Mesothelial cell of epicardium (in vitro differentiated cells): ENCODE data around the gene ACTL10. TPM values are rescaled to one million over a fixed set of nuclear protein-coding genes. Genes with fewer than 3 reads are reported as not detected.

Experiments
- DNase-seq, 2 experiments: peaks; one replicate each; pipeline ENCODE4 v3.0.0; 2021; ENCODE audit warnings: low spot score in 2 of 2; ENCODE audit not compliant: unreplicated experiment in 2 of 2
- H3K27ac Mint-ChIP-seq: 2 replicates; pipeline ENCODE4 v1.8.0; 2021; ENCODE audit warnings: mixed read lengths
- H3K27me3 Mint-ChIP-seq: 2 replicates; pipeline ENCODE4 v1.8.0; 2021; ENCODE audit warnings: low read depth, mixed read lengths
- H3K36me3 Mint-ChIP-seq: 2 replicates; pipeline ENCODE4 v1.8.0; 2021; ENCODE audit warnings: mixed read lengths
- H3K4me1 Mint-ChIP-seq: 2 replicates; pipeline ENCODE4 v1.8.0; 2021; ENCODE audit warnings: mixed read lengths
- H3K4me3 Mint-ChIP-seq: 2 replicates; pipeline ENCODE4 v1.8.0; 2021; ENCODE audit warnings: mild to moderate bottlenecking, moderate library complexity, mixed read lengths
- H3K9me3 Mint-ChIP-seq: 2 replicates; pipeline ENCODE4 v1.8.0; 2021; ENCODE audit warnings: mixed read lengths
- CTCF ChIP-seq: fragments of 200-600 bp; sonication (generic); IDR thresholded peaks from one replicate; pipeline ENCODE4 v1.5.0; 2021; ENCODE audit warnings: antibody characterized with exemption; ENCODE audit not compliant: unreplicated experiment
- total RNA-seq: library from RNA; stranded (reverse); gene quantifications from 3 replicates; pipeline ENCODE4 v1.2.1, GENCODE V29; 2021

The ACTL10 gene
- total RNA-seq, 1 donor from 2014 or later: 0.63 TPM

DNA sequence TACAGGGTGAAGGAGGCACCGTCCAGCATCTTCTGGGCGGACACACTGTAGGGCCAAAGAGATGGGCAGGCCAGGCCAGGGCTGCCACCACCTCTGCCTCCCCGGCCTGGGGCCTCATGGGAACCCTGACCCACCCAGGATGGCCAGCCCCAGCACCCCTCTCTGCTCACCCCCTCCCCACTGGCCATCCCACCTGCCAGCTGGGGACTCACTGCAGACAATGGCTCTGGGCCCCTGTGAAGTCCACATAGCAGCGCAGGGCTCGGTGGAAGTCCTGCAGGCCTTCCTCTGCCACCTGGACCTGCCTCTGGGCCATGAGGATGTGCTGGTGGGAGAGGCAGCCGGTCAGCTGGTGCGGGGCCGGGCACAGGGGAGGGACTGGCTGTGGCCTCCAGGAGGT is 8.2 kb upstream of the ACTL10 start:
- H3K36me3 Mint-ChIP-seq: peaks cover 2% of the 10 kb centered on the region
- peaks cover 26% of the 10 kb centered on the region for H3K4me1 Mint-ChIP-seq
- H3K4me3 Mint-ChIP-seq: no peak overlapping the region
- no peaks in the 10 kb centered on the region for H3K27me3 Mint-ChIP-seq
- H3K27ac Mint-ChIP-seq: no peak overlapping the region
- no peak for TF ChIP-seq CTCF
- H3K9me3 Mint-ChIP-seq: no peaks in the 10 kb centered on the region
- DNase-seq: no peak

- no peak for DNase-seq
- TF ChIP-seq CTCF: no peak
- Mint-ChIP-seq H3K4me1 (peaks cover 22% of the 10 kb centered on the region), H3K27ac (no peak overlapping the region), H3K27me3 (no peaks in the 10 kb centered on the region), H3K4me3 (no peak overlapping the region), H3K9me3 (no peaks in the 10 kb centered on the region), H3K36me3 (peaks cover 2% of the 10 kb centered on the region)
Measured at GRCh38 chr20:33658929-33659328, 7.8 kb upstream of the ACTL10 start.

- DNase-seq: no peak
- no peak overlapping the region for H3K27ac Mint-ChIP-seq
- no peak for TF ChIP-seq CTCF
- H3K9me3 Mint-ChIP-seq: no peaks in the 10 kb centered on the region
- no peak overlapping the region for H3K4me3 Mint-ChIP-seq
- H3K4me1 Mint-ChIP-seq: peaks cover 19% of the 10 kb centered on the region
- H3K27me3 Mint-ChIP-seq: no peaks in the 10 kb centered on the region
- H3K36me3 Mint-ChIP-seq: peaks cover 2% of the 10 kb centered on the region
Measured at GRCh38 chr20:33659341-33660034, 7.3 kb upstream of the ACTL10 start.

GRCh38 chr20:33660035-33660684 is 6.6 kb upstream of the ACTL10 start:
- Mint-ChIP-seq H3K27ac (no peak overlapping the region), H3K9me3 (no peaks in the 10 kb centered on the region), H3K4me3 (no peak overlapping the region), H3K36me3 (peaks cover 2% of the 10 kb centered on the region), H3K27me3 (no peaks in the 10 kb centered on the region), H3K4me1 (peaks cover 18% of the 10 kb centered on the region)
- TF ChIP-seq CTCF: no peak
- no peak for DNase-seq

- no peaks in the 10 kb centered on the region for H3K27me3 Mint-ChIP-seq
- no peak for TF ChIP-seq CTCF
- peaks cover 2% of the 10 kb centered on the region for H3K36me3 Mint-ChIP-seq
- no peak overlapping the region for H3K4me3 Mint-ChIP-seq
- no peak overlapping the region for H3K27ac Mint-ChIP-seq
- DNase-seq: no peak
- no peaks in the 10 kb centered on the region for H3K9me3 Mint-ChIP-seq
- peaks cover 15% of the 10 kb centered on the region for H3K4me1 Mint-ChIP-seq
Measured at GRCh38 chr20:33660685-33661058, 6.1 kb upstream of the ACTL10 start.
